Measurements from ENCODE around the gene DCAF7.

Gene DCAF7

DNA sequence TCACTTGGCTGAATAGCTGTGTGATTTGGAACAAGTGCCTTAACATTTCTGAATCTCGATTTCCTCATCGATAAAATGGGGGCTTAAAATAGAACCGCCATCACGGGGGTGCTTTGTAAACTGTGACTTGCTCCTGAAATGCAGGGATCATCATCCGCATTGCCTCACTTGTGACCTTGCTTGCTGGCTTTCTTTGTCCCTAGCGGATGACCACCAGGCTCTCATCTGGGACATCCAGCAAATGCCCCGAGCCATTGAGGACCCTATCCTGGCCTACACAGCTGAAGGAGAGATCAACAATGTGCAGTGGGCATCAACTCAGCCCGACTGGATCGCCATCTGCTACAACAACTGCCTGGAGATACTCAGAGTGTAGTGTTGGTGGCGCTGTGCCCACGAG lies 38.5 kb downstream of the DCAF7 start:
- DNase-seq (ENCODE audit: low spot score): no peak

DNA sequence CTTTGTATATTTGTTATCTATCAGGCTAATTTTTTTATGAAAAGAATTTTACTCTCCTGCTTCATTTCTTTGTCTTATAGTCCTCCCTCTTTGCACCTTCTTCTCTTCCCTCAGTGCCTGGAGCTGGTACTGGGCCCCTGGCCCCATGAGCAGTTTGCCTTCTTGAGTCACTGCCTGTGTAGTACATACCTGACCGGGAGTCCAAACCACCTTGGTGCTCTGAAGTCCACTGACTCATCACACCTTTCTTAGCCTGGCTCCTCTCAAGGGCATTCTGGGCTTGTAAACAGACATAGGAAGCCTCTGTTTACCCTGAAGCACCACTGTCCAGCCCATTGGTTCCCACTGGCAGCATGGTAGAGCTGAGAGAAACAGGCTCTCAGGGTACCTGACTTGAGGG lies 39.4 kb downstream of the DCAF7 start:
- no peak for DNase-seq (ENCODE audit: low spot score)

DNA sequence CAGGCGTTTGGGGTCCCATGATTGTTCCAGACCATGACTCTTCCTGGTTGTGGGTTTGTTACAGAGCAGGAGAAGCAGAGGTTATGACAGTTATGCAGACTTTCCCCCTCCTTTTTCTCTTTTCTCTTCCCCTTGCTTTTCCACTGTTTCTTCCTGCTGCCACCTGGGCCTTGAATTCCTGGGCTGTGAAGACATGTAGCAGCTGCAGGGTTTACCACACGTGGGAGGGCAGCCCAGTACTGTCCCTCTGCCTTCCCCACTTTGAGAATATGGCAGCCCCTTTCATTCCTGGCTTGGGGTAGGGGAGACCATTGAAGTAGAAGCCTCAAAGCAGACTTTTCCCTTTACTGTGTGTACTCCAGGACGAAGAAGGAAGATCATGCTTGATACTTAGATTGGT lies 42.5 kb downstream of the DCAF7 start:
- no peak for DNase-seq (ENCODE audit: low spot score)

DNA sequence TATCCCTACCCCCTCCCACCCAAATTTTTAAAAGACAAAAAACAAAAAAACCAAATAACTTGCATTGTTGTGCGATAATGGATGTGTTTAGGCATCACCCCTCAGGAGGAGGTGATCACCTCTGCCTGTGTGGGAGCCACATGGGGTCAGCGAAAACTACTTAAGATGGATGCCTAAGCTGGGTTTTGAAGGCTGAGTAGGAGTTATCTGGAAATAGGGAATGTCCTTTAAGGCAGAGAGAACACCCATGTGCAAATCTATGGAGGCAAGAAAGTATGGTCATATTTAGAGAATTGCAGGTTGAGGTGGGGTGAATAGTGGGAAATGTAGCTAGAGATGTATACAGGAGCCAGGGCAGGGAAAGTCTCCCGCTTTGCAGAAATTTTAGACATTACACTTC lies 44.9 kb downstream of the DCAF7 start:
- DNase-seq (ENCODE audit: low spot score): no peak

DNA sequence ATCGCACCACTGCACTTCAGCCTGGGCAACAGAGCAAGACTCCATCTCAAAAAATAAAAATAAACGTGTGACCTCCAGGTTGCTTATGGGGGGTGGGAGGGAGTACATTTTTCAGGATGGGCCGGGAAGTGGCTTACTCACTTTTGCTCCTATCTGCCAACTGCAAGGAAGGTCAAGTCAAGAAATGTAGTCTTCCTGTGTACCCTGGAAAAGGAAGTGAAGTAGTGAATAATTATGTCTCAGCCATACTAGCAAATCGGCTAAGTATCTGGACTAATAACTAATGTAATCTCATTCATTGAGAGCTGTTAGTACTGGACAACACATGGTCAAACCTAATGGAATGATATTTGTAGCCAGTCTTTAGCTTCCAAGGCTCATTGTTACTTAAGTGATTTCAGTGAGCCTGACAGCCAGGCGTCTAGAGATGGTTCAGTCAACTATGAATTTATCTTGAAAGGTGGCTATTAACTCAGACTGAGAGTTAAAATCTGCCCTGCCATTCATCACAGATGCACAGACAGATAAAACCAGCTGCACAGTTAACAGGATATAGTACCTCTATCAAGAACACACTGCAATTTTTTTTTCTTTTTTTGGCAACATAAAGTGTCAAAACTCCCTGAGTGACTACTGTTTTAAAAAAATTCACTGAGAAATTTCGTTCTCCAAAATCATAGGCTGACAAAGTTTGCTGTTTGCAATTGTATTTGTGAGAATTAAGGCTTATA lies 46.7 kb downstream of the DCAF7 start:
- DNase-seq (ENCODE audit: low spot score): no peak

DNA sequence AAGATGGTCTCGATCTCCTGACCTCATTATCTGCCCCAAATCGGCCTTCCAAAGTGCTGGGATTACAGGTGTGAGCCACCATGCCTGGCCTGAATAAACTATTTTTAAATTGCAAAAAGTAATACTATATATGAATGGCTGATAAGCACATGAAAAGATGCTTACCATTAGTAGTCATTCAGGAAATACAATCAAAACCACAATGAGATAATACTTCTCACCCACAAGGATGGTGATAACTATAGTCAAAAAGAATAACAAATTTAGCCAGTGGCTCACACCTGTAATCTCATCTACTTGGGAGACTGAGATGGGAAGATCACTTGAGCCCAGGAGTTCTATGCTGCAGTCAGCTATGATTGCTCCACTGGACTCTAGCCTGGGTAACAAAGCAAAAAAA lies 48.0 kb downstream of the DCAF7 start:
- no peak for DNase-seq (ENCODE audit: low spot score)

DNA sequence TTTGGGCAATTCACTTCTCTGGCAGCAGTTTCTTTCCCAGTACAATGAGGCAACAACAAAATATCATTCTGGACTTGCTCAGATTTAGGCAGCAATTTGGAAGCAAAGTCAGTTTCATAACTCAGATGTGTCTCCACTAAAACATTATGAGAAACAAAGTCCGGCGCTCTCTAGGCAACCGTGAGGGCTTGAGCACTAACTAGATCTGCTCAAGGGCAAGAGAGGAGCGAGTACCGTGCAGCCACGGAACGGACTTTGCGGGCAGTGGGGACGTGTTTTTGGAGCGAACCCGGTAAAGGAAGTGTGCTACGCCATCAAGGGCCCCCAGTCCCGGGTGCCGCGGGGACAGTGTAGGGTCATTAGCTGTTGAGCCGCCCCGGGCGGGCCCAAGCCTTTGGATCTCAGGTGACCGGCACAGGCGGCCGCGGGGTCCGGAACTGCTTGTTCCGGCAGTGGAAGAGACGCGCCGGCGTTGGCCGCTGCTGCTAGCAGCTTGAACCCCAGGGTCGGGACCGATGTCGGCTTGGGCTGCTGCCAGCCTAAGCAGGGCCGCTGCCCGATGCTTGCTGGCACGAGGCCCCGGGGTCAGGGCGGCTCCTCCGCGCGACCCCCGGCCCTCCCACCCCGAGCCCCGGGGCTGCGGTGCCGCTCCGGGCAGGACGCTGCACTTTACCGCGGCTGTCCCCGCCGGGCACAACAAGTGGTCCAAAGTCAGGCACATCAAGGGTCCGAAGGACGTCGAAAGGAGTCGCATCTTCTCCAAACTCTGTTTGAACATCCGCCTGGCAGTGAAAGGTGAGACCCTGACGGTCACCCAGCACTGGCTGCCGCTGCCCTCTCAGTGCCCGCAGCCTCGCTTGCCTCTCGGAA lies 50.5 kb downstream of the DCAF7 start, which contains the start of gene TACO1:
Gene TACO1 (plus strand): TSS at position 327 of the 870 bp plus-strand sequence. CDS start 189 bp downstream, at position 516.
- DNase-seq (ENCODE audit: low spot score): peak; percentile 86

DNA sequence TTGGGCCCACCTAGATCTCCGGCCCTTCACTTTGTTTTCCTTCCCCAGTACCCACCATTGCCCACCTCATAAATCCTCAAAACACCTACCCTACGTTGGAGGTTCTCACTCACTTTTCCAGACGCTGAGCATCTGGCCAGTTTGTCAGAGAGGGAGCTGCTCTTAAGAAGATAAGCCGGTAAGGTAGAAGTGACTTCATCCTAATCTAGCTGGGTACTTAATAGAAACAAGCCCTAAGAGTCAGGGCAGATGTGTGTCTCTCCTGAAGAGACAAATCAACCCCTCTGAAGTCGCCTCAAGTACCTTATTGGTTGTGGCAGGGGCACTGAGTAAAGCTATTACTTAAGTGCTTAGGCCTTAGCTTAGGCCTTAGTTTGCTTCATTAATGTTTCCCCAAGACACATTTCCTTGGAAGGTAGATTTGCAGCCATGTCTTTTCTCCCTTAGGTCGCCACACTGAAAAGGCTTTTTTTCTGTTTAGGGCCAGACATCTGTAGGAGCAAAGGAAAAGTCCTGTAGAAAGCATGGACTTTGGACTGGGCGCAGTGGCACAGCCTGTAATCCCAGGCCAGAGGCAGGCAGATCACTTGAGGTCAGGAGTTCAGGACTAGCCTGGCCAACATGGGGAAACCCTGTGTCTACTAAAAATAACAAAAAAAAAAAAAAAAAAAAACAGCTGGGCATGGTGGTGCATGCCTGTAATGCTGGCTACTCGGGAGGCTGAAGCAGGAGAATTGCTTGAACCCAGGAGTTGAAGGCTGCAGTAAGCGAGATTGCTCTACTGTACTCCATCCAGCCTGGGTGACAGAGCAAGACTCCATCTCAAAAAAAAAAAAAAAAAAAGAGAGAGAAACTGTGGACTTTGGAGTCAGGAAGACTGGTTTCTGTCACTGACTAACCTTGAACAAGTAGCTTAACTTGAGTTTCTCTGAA lies 51.4 kb downstream of the DCAF7 start:
- DNase-seq (ENCODE audit: low spot score): no peak

DNA sequence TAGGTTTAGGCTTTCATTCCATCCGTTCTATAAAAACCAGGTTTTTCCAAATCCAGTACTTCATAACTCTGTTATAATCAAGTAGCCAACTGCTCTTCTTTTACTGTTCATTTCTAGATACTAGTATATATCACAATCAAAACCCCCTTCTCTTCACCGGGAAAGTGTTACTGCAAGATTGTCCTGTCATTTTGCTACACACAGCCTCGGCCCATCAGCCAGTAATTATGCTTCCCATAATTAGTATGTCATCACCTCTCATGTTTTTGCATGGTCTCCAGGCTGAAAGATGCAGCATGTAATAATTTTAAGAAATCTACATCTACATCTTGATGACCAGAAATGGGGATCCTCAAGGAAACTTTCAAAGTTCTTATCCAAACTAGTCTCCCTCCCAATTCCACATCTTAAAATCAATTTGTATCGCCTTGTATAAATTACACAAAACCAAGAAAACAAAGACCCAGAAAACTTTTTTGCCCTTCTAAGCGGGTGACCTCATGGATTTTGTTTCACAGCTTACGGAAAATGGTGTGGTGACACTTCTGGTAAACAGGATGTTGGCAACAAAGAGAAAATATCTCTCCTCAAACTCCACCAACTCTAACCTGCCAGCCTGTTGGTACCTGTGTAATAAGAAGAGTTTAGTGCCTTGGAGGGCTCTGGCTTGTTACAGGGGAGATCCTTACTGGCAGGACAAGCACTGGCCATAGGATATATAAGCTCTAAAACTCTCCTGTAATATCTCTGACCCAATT lies 59.7 kb downstream of the DCAF7 start:
- no peak for DNase-seq (ENCODE audit: low spot score)

DNA sequence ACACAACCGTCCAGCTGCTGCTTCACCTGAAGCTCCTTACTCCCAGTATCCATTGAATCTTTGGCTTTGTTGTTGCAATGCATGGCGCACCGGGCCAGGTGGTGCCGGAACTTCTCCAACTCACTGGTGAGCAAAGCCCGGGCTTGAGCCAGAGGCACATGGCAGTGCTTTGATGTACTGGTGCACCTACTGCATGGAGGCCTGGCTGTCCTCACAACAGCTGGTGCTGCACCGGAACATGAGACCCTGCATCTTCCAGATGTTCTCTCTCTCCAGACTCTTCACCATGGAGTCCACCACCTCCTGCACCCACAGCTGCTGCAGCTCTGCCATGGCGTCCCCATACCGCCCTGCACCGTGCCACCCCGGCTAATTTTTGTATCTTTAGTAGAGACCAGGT lies 60.6 kb downstream of the DCAF7 start:
- DNase-seq (ENCODE audit: low spot score): no peak

DNA sequence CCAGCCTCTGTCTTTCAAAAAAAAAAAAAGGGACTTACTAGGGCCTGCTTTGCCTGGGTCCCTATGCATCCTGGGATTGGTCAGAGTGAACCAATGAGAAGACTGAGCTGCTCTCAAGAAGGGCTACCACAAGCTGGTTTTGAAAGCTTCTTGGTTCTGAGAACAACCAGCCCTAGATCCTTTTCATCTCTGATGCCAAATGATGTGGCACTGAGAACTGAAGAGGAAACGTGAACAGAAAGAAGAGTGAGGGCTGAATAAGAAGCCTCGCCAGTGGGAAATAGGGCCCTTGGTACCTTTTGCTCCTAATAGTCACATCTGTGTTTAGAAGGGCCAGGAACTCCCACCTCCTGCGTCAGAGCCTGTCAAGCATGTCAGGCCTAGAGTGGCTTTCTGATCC lies 61.1 kb downstream of the DCAF7 start:
- no peak for DNase-seq (ENCODE audit: low spot score)

DNA sequence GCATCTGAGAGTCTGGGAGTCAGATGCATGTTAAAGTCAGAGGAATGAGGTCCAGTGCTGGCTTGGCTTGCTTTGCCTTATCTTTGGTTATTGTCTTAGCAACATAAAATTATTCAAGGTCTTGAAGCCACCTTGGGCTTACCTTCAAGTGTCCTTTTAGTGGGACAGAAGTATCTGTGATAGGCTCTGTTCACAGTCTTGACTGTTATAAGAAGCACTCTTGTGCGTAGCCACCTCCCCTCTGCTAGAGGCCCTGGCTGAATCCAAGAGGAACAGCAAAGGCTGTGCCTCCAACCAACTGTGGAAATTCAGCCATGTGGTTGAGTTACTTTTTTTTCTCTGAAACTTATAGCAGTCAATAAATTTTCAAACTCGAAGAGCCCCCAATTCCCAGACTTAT lies 63.4 kb downstream of the DCAF7 start:
- DNase-seq (ENCODE audit: low spot score): no peak

DNA sequence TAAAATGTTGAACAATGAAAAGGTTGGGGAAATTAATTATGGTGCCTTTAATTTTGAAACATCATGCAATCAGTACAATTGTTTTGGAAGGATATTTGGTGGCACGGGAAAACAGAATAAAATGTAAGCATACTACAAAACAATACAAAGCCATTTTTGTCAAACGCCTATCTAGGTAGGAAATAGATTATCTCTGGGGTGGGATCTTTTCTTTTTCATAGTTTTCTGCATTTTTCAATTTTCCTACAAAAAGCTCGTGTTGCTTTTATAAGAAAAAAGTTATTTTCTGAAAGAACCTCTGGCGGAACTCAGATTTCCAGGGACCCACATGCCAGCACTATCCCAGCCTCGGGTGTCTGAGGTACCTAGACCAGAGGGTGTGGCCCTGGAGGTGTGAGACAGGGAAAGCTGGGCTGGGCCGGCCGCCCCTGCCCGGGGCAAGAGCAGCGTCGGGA lies 71.0 kb downstream of the DCAF7 start:
- DNase-seq (ENCODE audit: low spot score): no peak

DNA sequence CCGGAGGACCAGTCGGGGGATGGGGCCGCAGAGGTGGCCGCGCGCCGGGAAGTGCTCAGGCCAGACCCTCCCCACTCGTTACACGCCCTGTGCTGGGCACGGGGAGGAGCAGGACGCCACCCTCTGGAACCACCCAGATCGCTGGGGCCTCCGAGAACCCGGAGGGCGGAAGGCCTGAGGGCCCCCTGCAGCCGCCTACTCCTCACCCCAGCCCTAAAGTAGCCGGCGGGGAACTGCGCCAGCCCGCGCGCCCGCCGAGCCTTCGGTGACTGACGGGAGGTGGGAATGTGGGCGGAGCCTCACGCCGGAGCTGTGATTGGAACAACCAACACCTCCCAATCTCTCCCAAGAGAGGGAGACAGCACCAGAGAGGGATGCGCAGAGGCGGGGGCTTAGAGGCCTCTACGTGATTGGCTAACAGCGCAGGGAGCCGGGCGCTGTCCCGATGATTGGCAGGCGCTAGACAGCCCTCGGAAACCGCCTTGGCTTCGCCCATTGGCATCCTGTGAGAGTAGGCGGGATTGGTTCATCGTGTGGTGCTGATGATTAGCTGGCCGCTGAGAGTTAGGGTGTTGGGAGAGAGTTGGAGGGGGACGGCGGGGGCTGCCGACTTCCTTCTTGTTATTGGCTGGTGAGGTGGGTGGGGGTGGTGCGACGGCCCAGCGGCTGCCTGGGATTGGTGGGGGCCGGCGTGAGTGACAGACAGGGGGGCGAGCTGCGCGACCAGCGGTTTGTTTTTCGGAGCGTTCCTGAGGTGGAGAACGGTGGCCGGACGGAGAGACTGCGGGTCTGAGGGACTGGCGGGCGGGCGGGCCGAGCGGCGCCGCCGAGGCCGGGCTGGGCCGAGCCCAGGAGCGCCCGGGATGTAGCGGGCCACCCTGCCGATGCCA lies 71.7 kb downstream of the DCAF7 start, which contains the start of gene MAP3K3:
Gene MAP3K3 (plus strand): TSS at position 734 of the 890 bp plus-strand sequence. CDS start 343 bp downstream, outside the sequence.
- DNase-seq (ENCODE audit: low spot score): peak; percentile 100

DNA sequence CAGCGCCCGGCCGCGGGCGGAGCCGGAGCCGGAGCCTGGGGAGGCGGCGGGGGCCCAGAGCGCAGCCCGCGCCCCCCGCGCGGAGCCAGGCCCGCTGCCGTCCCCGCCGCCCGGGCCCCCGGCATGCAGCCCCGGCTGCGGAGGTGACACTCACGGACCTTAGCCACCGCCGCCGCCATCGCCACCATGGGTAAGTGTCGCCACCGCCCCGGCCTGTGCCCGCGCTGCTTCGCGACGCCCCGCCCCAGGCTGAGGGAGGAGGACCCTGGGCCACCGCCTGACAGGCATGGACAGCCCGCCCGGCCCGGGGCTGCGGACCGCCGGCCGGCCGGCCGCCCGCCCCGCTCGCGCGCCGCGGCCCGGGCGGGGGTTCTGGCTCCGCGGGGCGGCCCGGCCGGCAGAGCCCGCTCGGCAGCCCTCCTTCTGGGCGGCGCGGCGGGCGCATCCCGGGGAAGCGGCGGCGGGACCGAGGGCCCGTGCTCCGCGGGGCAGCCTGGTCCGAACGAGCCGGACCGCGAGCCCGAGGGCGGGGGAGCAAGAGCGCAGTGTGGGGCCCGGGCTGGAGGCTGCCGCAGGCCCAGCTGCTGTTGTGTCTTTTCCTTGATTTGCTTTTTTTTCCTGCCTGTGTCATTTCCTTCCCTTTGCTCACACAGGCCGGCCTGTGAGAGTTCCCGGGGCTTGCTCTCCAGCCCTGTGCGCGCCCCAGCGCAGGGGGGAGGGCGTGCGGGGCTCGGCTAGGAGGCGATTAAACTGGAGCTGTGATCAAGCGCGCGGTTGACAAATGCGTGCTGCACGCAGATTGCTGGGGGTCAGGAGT lies 72.5 kb downstream of the DCAF7 start:
- DNase-seq (ENCODE audit: low spot score): peak; percentile 75

DNA sequence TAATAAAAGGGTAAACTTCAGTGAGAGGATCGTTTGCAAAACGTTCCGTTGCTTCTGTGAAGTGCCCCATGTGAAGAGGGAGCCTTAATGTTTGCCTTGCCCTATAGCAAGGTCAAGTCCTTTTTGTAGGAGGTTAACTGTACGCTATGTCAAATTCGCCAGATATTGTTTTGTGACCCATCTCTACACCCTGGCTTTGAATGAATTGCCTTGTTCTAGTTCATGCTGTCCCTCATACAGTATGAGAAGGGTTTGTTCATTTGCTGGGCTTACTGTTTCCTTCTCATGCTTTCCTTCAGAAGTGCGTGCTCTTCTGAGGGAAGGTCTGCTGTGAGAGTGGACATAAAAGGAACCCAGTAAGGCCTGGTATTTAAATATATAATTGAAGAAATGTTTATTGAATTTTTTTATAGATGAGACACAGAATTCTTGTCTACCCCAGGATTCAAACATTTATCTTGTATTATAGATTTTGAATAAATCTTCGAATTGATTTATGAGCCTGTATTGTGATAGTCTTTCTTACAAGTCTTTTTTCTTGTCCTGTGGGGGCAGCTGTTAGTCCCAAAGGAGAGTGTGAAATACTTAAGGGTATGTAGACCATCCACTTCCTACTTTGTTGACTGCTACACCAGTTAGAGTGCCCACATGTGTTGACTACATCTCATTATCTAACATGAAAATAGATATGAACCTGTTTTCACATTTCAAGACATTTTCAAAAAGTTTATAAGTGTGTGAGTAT lies 73.7 kb downstream of the DCAF7 start:
- no peak for DNase-seq (ENCODE audit: low spot score)

DNA sequence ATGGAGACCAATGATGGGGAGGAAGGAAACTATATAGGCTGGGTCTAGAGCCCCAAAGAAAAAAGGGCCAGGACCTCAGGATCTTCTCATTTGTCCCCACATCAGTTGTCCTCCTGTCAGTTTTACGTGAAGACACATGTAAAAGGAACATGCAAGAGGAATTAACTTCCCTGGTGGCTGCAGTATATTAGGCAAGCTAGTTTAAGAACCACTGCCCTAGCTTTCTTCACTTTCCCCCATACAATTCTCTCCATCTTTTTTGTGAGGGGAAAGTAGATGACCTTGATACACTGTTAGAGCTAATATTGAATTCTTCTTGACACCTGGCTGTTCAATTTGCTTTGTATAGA lies 74.2 kb downstream of the DCAF7 start:
- DNase-seq (ENCODE audit: low spot score): no peak

DNA sequence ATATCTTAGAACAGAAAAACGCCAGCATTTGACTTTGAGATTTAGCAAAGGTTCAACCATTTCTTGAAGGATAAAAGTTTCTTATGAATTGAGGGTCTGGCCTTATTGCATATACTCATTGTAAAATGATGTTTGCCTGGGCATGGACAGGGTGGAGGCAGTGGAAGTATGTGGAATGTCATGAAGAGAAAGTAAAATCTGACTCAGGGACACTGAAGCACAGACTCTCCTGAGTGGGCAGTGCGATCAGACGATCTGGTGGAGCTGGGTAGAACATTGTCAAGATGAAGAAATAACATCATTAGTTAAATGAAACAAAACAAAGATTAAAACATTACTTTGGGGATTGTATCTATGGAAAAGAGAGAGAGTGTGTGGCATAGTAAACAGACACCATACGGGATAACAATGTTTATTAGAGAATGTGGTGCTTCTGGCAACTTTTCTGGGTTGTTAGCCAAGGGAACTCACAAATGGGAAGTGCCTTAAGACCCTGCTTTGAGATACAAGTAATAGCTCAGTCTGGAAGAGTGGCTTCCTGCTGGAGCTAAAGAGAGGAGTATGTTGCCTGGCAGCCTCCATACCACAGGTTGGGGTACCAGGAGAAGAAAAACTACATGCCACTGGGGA lies 76.4 kb downstream of the DCAF7 start:
- no peak for DNase-seq (ENCODE audit: low spot score)

Measured in Ammon's horn (tissue), 1 donor.